DLD1 (cell line): ENCODE measurements around the gene CBFA2T3.

Experiments
- in situ Hi-C: cut with HindIII; loops from 2 replicates; pipeline ENCODE4 v1.10.0; 2017; ENCODE audit warnings: low sequenced_read_pairs

Gene CBFA2T3

GRCh38 chr16:88828711-88829110, 148.3 kb downstream of the CBFA2T3 start:
- in situ Hi-C loops: no loop called here

GRCh38 chr16:88827727-88828126, 149.3 kb downstream of the CBFA2T3 start:
- in situ Hi-C loops: no loop called here

- in situ Hi-C loops: no loop called here
Observed at GRCh38 chr16:88826070-88826840, 150.8 kb downstream of the CBFA2T3 start.

- in situ Hi-C loops: no loop called here
Observed at GRCh38 chr16:88825146-88825545, 151.9 kb downstream of the CBFA2T3 start.
